Astrocyte (in vitro differentiated cells and primary cell): ENCODE measurements around the gene DPYSL3. TPM values are rescaled to one million over a fixed set of nuclear protein-coding genes. Genes with fewer than 3 reads are reported as not detected.

Source experiments
- DNase-seq: peaks from one replicate; pipeline ENCODE4 v3.0.0-alpha.2; 2010; ENCODE audit warnings: low read depth
- FAIRE-seq: peaks from 2 replicates; lab custom pipeline; 2011; peaks lifted over from hg19 to GRCh38; lab: Jason Lieb, UNC
- H2AFZ ChIP-seq: 2 replicates; pipeline ENCODE4 v1.6.0; 2012; ENCODE audit warnings: low read depth, low read length, inconsistent platforms
- H3K27ac ChIP-seq: 2 replicates; pipeline ENCODE4 v1.5.1; 2011; ENCODE audit warnings: low read depth, low read length, inconsistent platforms
- H3K27me3 ChIP-seq: 2 replicates; pipeline ENCODE4 v1.6.0; 2011; ENCODE audit warnings: low read length, inconsistent platforms; ENCODE audit not compliant: insufficient read depth
- H3K36me3 ChIP-seq: 2 replicates; pipeline ENCODE4 v1.5.1; 2011; ENCODE audit warnings: low read length, inconsistent platforms; ENCODE audit not compliant: insufficient read depth
- H3K4me1 ChIP-seq: 2 replicates; pipeline ENCODE4 v1.5.1; 2011; ENCODE audit warnings: low read length, inconsistent platforms; ENCODE audit not compliant: insufficient read depth
- H3K4me2 ChIP-seq: 2 replicates; pipeline ENCODE4 v1.6.0; 2012; ENCODE audit warnings: low read length, inconsistent platforms
- H3K4me3 ChIP-seq: 2 replicates; pipeline ENCODE4 v1.5.1; 2011; ENCODE audit warnings: low read depth, mild to moderate bottlenecking, low read length, inconsistent platforms; ENCODE audit not compliant: insufficient read depth
- H3K79me2 ChIP-seq: 2 replicates; pipeline ENCODE4 v1.6.0; 2012; ENCODE audit warnings: mild to moderate bottlenecking, low read length, inconsistent platforms; ENCODE audit not compliant: insufficient read depth
- H3K9ac ChIP-seq: 2 replicates; pipeline ENCODE4 v1.6.0; 2012; ENCODE audit warnings: mild to moderate bottlenecking, low read length, inconsistent platforms
- H3K9me3 ChIP-seq: 2 replicates; pipeline ENCODE4 v1.5.1; 2012; ENCODE audit warnings: low read depth, mild to moderate bottlenecking, low read length, inconsistent platforms; ENCODE audit not compliant: insufficient read depth
- H4K20me1 ChIP-seq: 2 replicates; pipeline ENCODE4 v1.6.0; 2012; ENCODE audit warnings: low read length, inconsistent platforms; ENCODE audit not compliant: insufficient read depth
- H3K27ac Mint-ChIP-seq: one replicate; pipeline ENCODE4 v1.8.0; 2021; ENCODE audit warnings: mild to moderate bottlenecking, mixed read lengths; ENCODE audit not compliant: unreplicated experiment
- H3K27me3 Mint-ChIP-seq: one replicate; pipeline ENCODE4 v1.8.0; 2021; ENCODE audit warnings: low read depth, mixed read lengths; ENCODE audit not compliant: unreplicated experiment
- H3K36me3 Mint-ChIP-seq: one replicate; pipeline ENCODE4 v1.8.0; 2021; ENCODE audit warnings: low read depth, mixed read lengths; ENCODE audit not compliant: unreplicated experiment
- H3K4me1 Mint-ChIP-seq: one replicate; pipeline ENCODE4 v1.8.0; 2021; ENCODE audit warnings: low read depth, mixed read lengths; ENCODE audit not compliant: unreplicated experiment
- H3K4me3 Mint-ChIP-seq: one replicate; pipeline ENCODE4 v1.8.0; 2021; ENCODE audit warnings: mild to moderate bottlenecking, moderate library complexity, mixed read lengths; ENCODE audit not compliant: unreplicated experiment
- H3K9me3 Mint-ChIP-seq: one replicate; pipeline ENCODE4 v1.8.0; 2021; ENCODE audit warnings: mild to moderate bottlenecking, mixed read lengths; ENCODE audit not compliant: unreplicated experiment
- CTCF ChIP-seq: IDR thresholded peaks from 2 replicates; pipeline ENCODE4 v1.5.1; 2011; ENCODE audit warnings: low read depth, mild to moderate bottlenecking, inconsistent platforms, low read length, moderate library complexity; ENCODE audit not compliant: insufficient read depth
- EZH2 ChIP-seq: IDR thresholded peaks from 2 replicates; pipeline ENCODE4 v1.6.1; 2012; ENCODE audit warnings: mild to moderate bottlenecking, low read length, inconsistent platforms; ENCODE audit not compliant: insufficient read depth
- total RNA-seq: library from RNA; stranded (reverse); gene quantifications from 2 replicates; pipeline ENCODE4 v1.2.1, GENCODE V29; 2021

DPYSL3 gene
- total RNA-seq, 1 donor from 2014 or later = 197 TPM

GRCh38 chr5:147522435-147522834 is 12.6 kb upstream of the DPYSL3 start:
- no peak for TF ChIP-seq CTCF
- TF ChIP-seq EZH2 = no peak
- peak; percentile 80 for DNase-seq
- H3K4me3 Mint-ChIP-seq = no peak overlapping the region

GRCh38 chr5:147520450-147520849 is 10.6 kb upstream of the DPYSL3 start:
- no peak overlapping the region for H3K4me3 ChIP-seq
- H3K9ac ChIP-seq = no peak overlapping the region
- peaks cover 10% of the 10 kb centered on the region for H3K4me1 ChIP-seq
- H3K4me2 ChIP-seq = no peak overlapping the region
- H3K4me1 Mint-ChIP-seq = no peaks in the 10 kb centered on the region
- H3K79me2 ChIP-seq = no peaks in the 10 kb centered on the region
- no peak overlapping the region for H3K4me3 Mint-ChIP-seq
- H3K27ac Mint-ChIP-seq = no peak overlapping the region
- H3K36me3 ChIP-seq = no peaks in the 10 kb centered on the region
- H3K36me3 Mint-ChIP-seq = no peaks in the 10 kb centered on the region
- no peak overlapping the region for H3K27ac ChIP-seq
- no peaks in the 10 kb centered on the region for H3K27me3 Mint-ChIP-seq
- H3K27me3 ChIP-seq = no peaks in the 10 kb centered on the region
- TF ChIP-seq CTCF (no peak), EZH2 (no peak)
- DNase-seq (no peak), FAIRE-seq (peak; percentile 63)
- no peak overlapping the region for H2AFZ ChIP-seq
- H3K9me3 Mint-ChIP-seq = no peaks in the 10 kb centered on the region
- no peaks in the 10 kb centered on the region for H4K20me1 ChIP-seq
- no peaks in the 10 kb centered on the region for H3K9me3 ChIP-seq

More at GRCh38 chr5:147522435-147522834, 12.6 kb upstream of the DPYSL3 start:
- no peak overlapping the region for H3K9ac ChIP-seq
- H3K4me2 ChIP-seq = peak overlapping the region; percentile 41
- no peaks in the 10 kb centered on the region for H3K4me1 Mint-ChIP-seq
- no peaks in the 10 kb centered on the region for H3K79me2 ChIP-seq
- H3K36me3 ChIP-seq = no peaks in the 10 kb centered on the region
- no peak overlapping the region for H3K4me3 ChIP-seq
- H4K20me1 ChIP-seq = no peaks in the 10 kb centered on the region
- H3K27ac Mint-ChIP-seq = no peak overlapping the region
- no peaks in the 10 kb centered on the region for H3K27me3 Mint-ChIP-seq
- H3K27me3 ChIP-seq = no peaks in the 10 kb centered on the region
- peaks cover 10% of the 10 kb centered on the region for H3K4me1 ChIP-seq
- no peak for FAIRE-seq
- H3K36me3 Mint-ChIP-seq = no peaks in the 10 kb centered on the region
- no peaks in the 10 kb centered on the region for H3K9me3 Mint-ChIP-seq
- no peak overlapping the region for H2AFZ ChIP-seq
- no peaks in the 10 kb centered on the region for H3K9me3 ChIP-seq
- H3K27ac ChIP-seq = peak overlapping the region; percentile 37

- no peak for TF ChIP-seq EZH2
- no peak for TF ChIP-seq CTCF
- Mint-ChIP-seq H3K27me3 (no peaks in the 10 kb centered on the region), H3K9me3 (no peaks in the 10 kb centered on the region), H3K36me3 (no peaks in the 10 kb centered on the region), H3K4me1 (no peaks in the 10 kb centered on the region), H3K4me3 (no peak overlapping the region), H3K27ac (no peak overlapping the region)
- H3K27me3 ChIP-seq = no peaks in the 10 kb centered on the region
- H3K4me3 ChIP-seq = no peak overlapping the region
- H4K20me1 ChIP-seq = no peaks in the 10 kb centered on the region
- no peak overlapping the region for H2AFZ ChIP-seq
- H3K9me3 ChIP-seq = no peaks in the 10 kb centered on the region
- H3K4me2 ChIP-seq = no peak overlapping the region
- no peak for FAIRE-seq
- no peaks in the 10 kb centered on the region for H3K79me2 ChIP-seq
- H3K36me3 ChIP-seq = no peaks in the 10 kb centered on the region
- no peak overlapping the region for H3K9ac ChIP-seq
- peaks cover 10% of the 10 kb centered on the region for H3K4me1 ChIP-seq
- no peak overlapping the region for H3K27ac ChIP-seq
- no peak for DNase-seq
These were observed 9.5 kb upstream of the DPYSL3 start for GRCh38 chr5:147519380-147519779.
